Activated CD8-positive, alpha-beta T cell treated with anti-CD3 and anti-CD28 coated beads for 36 hours (primary cell): ENCODE measurements around the gene KIZ. TPM values are rescaled to one million over a fixed set of nuclear protein-coding genes. Genes with fewer than 3 reads are reported as not detected.

Experiments used
- ATAC-seq: fragments of 200-7000 bp; cut with Tn5 transposase; one replicate; pipeline ENCODE4 v1.10.0; 2021; ENCODE audit warnings: mild to moderate bottlenecking, moderate library complexity
- CTCF ChIA-PET: fragments of 350-600 bp; sonication (Branson Sonifier 250); formaldehyde crosslinking; loops from one replicate; lab custom pipeline; 2021; ENCODE audit warnings: antibody characterized with exemption; lab: Charles Lee
- POLR2A ChIA-PET: fragments of 350-600 bp; sonication (Branson Sonifier 250); formaldehyde crosslinking; loops from one replicate; lab custom pipeline; 2021; ENCODE audit warnings: antibody characterized with exemption; lab: Charles Lee
- DNase-seq: peaks from one replicate; pipeline ENCODE4 v3.0.0-alpha.2; 2020
- H3K27ac Mint-ChIP-seq: one replicate; pipeline ENCODE4 v1.8.0; 2021; ENCODE audit warnings: mild to moderate bottlenecking, mixed read lengths
- H3K27me3 Mint-ChIP-seq: one replicate; pipeline ENCODE4 v1.8.0; 2021; ENCODE audit warnings: mixed read lengths
- H3K36me3 Mint-ChIP-seq: one replicate; pipeline ENCODE4 v1.8.0; 2021; ENCODE audit warnings: low read depth, mixed read lengths
- H3K4me1 Mint-ChIP-seq: one replicate; pipeline ENCODE4 v1.8.0; 2021; ENCODE audit warnings: low read depth, mixed read lengths
- H3K4me3 Mint-ChIP-seq: one replicate; pipeline ENCODE4 v1.8.0; 2021; ENCODE audit warnings: mild to moderate bottlenecking, moderate library complexity, mixed read lengths
- H3K9me3 Mint-ChIP-seq: one replicate; pipeline ENCODE4 v1.8.0; 2021; ENCODE audit warnings: mixed read lengths
- CTCF ChIP-seq: fragments of 200-600 bp; IDR thresholded peaks from one replicate; pipeline ENCODE4 v1.8.0; 2022; ENCODE audit warnings: antibody characterized with exemption, mild to moderate bottlenecking
- intact Hi-C: fragments of 100-400 bp; cut with micrococcal nuclease; formaldehyde crosslinking; loops from one replicate; pipeline ENCODE4 v1.10.0; 2022
- total RNA-seq, 2 experiments: library from RNA; stranded (reverse); gene quantifications; one replicate each; pipeline ENCODE4 v1.2.3, GENCODE V29; 2021

KIZ gene
- total RNA-seq, 2 experiments from 2014 or later = 13.1 to 13.2 TPM

- TF ChIP-seq CTCF = no peak
- ATAC-seq = no peak
- ChIA-PET POLR2A (no interaction called here), CTCF (interaction anchor here (1.3 kb wide), 1 partner anchor 131 kb away, joined by 3 read pairs; no protein-coding TSS in a partner anchor)
- peaks cover 29% of the 10 kb centered on the region for H3K4me1 Mint-ChIP-seq
- H3K9me3 Mint-ChIP-seq = no peaks in the 10 kb centered on the region
- intact Hi-C loops = loop anchor here (10.0 kb wide), 2 partner anchors 410 to 1470 kb away; partner anchors contain the start of gene NKX2-2
- peaks cover 74% of the 10 kb centered on the region for H3K27me3 Mint-ChIP-seq
- H3K4me3 Mint-ChIP-seq = no peak overlapping the region
- no peak for DNase-seq
- H3K36me3 Mint-ChIP-seq = peaks cover 1% of the 10 kb centered on the region
- no peak overlapping the region for H3K27ac Mint-ChIP-seq
Measured at GRCh38 chr20:21104466-21104761, 21.5 kb upstream of the KIZ start.

- no peak for ATAC-seq
- Mint-ChIP-seq H3K4me3 (no peak overlapping the region), H3K27ac (no peak overlapping the region), H3K27me3 (peaks cover 73% of the 10 kb centered on the region), H3K36me3 (peaks cover 1% of the 10 kb centered on the region), H3K9me3 (no peaks in the 10 kb centered on the region), H3K4me1 (peaks cover 26% of the 10 kb centered on the region)
- TF ChIP-seq CTCF = no peak
- intact Hi-C loops = loop anchor here (10.0 kb wide), 2 partner anchors 410 to 1470 kb away; partner anchors contain the start of gene NKX2-2
- POLR2A ChIA-PET = no interaction called here
- CTCF ChIA-PET = interaction anchor here (1.3 kb wide), 1 partner anchor 131 kb away, joined by 3 read pairs; no protein-coding TSS in a partner anchor
- no peak for DNase-seq
Measured at GRCh38 chr20:21104921-21105320, 21.0 kb upstream of the KIZ start.

- CTCF ChIA-PET = interaction anchor here (0.8 to 1.3 kb wide), 3 partner anchors 130 to 400 kb away, joined by 3 read pairs; no protein-coding TSS in a partner anchor
- Mint-ChIP-seq H3K4me1 (peaks cover 24% of the 10 kb centered on the region), H3K4me3 (peak overlapping the region; percentile 24), H3K9me3 (no peaks in the 10 kb centered on the region), H3K36me3 (peaks cover 1% of the 10 kb centered on the region), H3K27me3 (peaks cover 67% of the 10 kb centered on the region), H3K27ac (no peak overlapping the region)
- TF ChIP-seq CTCF = no peak
- no peak for ATAC-seq
- intact Hi-C loops = loop anchor here (10.0 kb wide), 2 partner anchors 409 to 1469 kb away; partner anchors contain the start of gene NKX2-2
- DNase-seq = peak; percentile 25
- POLR2A ChIA-PET = no interaction called here
Measured at GRCh38 chr20:21105429-21106170, 20.3 kb upstream of the KIZ start.

GRCh38 chr20:21106171-21107017 lies 19.5 kb upstream of the KIZ start, which contains the start of gene LINC00237:
Gene LINC00237, minus strand, starts transcription at chr20:21106358.
- Mint-ChIP-seq H3K4me1 (peaks cover 19% of the 10 kb centered on the region), H3K27me3 (peaks cover 63% of the 10 kb centered on the region), H3K9me3 (no peaks in the 10 kb centered on the region), H3K36me3 (no peaks in the 10 kb centered on the region), H3K27ac (no peak within 1 kb of the TSS), H3K4me3 (peak within 1 kb of the TSS; percentile 24)
- intact Hi-C loops = loop anchor here (10.0 kb wide), 2 partner anchors 408 to 1468 kb away; partner anchors contain the start of gene NKX2-2
- POLR2A ChIA-PET = no interaction called here
- CTCF ChIA-PET = interaction anchor here (0.8 kb wide), 2 partner anchors 130 to 399 kb away, joined by 3 read pairs; no protein-coding TSS in a partner anchor
- ATAC-seq (no peak), DNase-seq (no peak)
- TF ChIP-seq CTCF = no peak
